Right hindlimb (tissue), 1 donor: ENCODE data around the gene SGSM1.
"Not testable (repeated sequence)": the region's sequence is repeated elsewhere in the genome, so short reads cannot be mapped to it uniquely, and the experiment has no call there.

Experiments used
- DNase-seq: peaks from one replicate; pipeline ENCODE4 v3.0.0-alpha.2; 2018

The SGSM1 gene

GRCh38 chr22:24809331-24809730 lies 3.3 kb downstream of the SGSM1 start:
- no peak for DNase-seq

GRCh38 chr22:24810043-24810749 lies 4.2 kb downstream of the SGSM1 start:
- DNase-seq: no peak

GRCh38 chr22:24812950-24813775 lies 7.2 kb downstream of the SGSM1 start:
- no peak for DNase-seq

GRCh38 chr22:24813861-24814770 lies 8.1 kb downstream of the SGSM1 start:
- no peak for DNase-seq

GRCh38 chr22:24816806-24817205 lies 10.8 kb downstream of the SGSM1 start:
- no peak for DNase-seq

- no peak for DNase-seq
Measured at GRCh38 chr22:24819487-24819886, 13.5 kb downstream of the SGSM1 start.

GRCh38 chr22:24819911-24820461 lies 14.0 kb downstream of the SGSM1 start:
- peak; percentile 49 for DNase-seq

- DNase-seq: no peak
Measured at GRCh38 chr22:24822471-24822870, 16.5 kb downstream of the SGSM1 start.

- DNase-seq: no peak
Measured at GRCh38 chr22:24823787-24824186, 17.8 kb downstream of the SGSM1 start.

GRCh38 chr22:24824250-24824649 lies 18.2 kb downstream of the SGSM1 start:
- no peak for DNase-seq

GRCh38 chr22:24824915-24825314 lies 18.9 kb downstream of the SGSM1 start:
- no peak for DNase-seq

GRCh38 chr22:24826710-24827285 lies 20.8 kb downstream of the SGSM1 start:
- no peak for DNase-seq

GRCh38 chr22:24827296-24827695 lies 21.3 kb downstream of the SGSM1 start:
- no peak for DNase-seq

- DNase-seq: no peak
Measured at GRCh38 chr22:24830205-24830979, 24.4 kb downstream of the SGSM1 start.

- DNase-seq: no peak
Measured at GRCh38 chr22:24831687-24832086, 25.7 kb downstream of the SGSM1 start.

- DNase-seq: no peak
Measured at GRCh38 chr22:24833881-24834495, 28.0 kb downstream of the SGSM1 start.

GRCh38 chr22:24834845-24835570 lies 29.0 kb downstream of the SGSM1 start:
- DNase-seq: no peak

- DNase-seq: no peak
Measured at GRCh38 chr22:24836282-24836681, 30.3 kb downstream of the SGSM1 start.

GRCh38 chr22:24837517-24837916 lies 31.5 kb downstream of the SGSM1 start:
- not testable (repeated sequence) for DNase-seq

GRCh38 chr22:24841261-24841660 lies 35.2 kb downstream of the SGSM1 start:
- no peak for DNase-seq
